ENCODE results near the gene KRT74.

DNA sequence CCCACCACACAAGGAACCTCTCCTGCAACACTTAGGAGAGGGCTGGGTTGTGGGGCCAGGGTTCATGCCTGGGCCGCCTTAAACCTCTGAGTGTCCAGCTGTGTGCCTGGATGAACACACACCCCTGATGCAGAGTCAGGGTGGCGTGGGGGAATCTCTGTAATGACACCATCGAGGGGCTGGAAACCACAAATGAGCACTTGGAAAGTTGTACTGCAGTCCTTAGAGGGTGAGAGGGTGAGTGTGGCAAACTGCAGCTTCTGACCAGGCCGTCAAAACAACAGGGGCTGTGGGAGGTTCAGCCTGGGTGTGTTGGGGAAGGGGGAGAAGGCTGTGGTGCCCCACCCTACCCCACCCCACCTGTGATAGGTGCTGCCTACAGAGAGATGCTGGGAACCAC is 41.0 kb downstream of the KRT74 start:
- no peak for TF ChIP-seq RAD21 (CRISPR knock-in tag; conservative IDR thresholded peaks at IDR 0.05 in 1 of 2, IDR thresholded peaks at IDR 0.05 in 1 of 2)
- TF ChIP-seq CEBPB (tag; IDR thresholded peaks at IDR 0.05) = no peak
- TF ChIP-seq, protein P1, sequence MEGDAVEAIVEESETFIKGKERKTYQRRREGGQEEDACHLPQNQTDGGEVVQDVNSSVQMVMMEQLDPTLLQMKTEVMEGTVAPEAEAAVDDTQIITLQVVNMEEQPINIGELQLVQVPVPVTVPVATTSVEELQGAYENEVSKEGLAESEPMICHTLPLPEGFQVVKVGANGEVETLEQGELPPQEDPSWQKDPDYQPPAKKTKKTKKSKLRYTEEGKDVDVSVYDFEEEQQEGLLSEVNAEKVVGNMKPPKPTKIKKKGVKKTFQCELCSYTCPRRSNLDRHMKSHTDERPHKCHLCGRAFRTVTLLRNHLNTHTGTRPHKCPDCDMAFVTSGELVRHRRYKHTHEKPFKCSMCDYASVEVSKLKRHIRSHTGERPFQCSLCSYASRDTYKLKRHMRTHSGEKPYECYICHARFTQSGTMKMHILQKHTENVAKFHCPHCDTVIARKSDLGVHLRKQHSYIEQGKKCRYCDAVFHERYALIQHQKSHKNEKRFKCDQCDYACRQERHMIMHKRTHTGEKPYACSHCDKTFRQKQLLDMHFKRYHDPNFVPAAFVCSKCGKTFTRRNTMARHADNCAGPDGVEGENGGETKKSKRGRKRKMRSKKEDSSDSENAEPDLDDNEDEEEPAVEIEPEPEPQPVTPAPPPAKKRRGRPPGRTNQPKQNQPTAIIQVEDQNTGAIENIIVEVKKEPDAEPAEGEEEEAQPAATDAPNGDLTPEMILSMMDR (IDR thresholded peaks at IDR 0.05 in 2 of 3, conservative IDR thresholded peaks at IDR 0.05 in 1 of 3; ENCODE audit: insufficient read depth in 2 of 3, low read depth in 1 of 3, low read length in 3 of 3) = no peak
